ENCODE results near the gene GCAT. TPM values are rescaled to one million over a fixed set of nuclear protein-coding genes. Genes with fewer than 3 reads are reported as not detected.

The GCAT gene
- total RNA-seq, 2 experiments from 2014 or later: 10.9 to 11.7 TPM

DNA sequence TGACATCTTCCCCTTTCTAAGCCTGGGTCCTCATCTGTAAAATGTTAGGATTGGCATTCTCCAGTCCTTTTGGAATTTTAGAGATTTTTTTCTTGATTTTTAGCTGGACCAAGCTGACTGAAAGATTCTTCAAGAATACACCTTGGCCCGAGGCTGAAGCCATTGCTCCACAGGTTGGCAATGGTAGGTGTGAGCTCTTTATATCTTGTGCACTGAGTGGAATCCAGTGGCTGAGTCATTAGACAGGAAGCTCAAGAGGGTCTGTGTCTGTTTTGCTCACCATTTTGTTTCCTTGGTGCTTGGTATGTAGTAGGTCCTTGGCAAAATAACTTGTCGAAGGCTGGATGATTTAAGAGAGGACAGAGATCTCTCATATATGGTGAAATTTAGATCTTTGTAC, 47.7 kb downstream of the GCAT start:
- POLR2A ChIA-PET: interaction anchor here (0.6 to 0.7 kb wide), 2 partner anchors 11 to 26 kb away, joined by 3 to 4 read pairs; partner anchors contain the start of gene ANKRD54

DNA sequence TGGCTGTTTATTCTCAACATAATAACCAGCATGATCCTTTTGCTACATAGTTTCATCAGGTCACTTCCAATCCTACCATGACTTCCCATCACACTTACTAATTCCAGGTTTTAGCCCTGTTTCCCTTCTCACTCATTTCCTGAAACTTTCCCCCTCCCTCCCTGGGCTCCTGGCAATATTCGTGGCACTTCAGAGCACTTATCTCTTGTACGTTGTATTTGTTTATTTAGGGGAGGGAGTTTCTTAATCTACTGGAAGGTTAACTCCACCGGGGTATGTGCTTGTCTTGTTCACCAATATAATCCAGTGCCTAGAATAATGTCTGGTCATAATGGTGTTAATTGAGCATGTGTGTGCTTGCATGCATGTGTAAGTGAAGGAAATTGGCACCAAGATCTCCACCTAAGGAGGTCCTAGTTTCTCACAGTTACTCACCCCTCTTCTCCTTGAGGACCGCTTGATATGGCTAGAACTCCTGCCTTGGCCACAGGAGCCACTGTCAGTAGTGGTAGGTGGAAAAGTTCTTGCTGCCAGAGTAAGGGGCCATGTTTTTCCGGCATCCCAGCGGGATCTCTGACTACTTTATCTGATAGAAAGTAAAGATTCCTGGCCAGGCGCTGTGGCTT, 53.2 kb downstream of the GCAT start:
- POLR2A ChIA-PET: no interaction called here
- CTCF ChIA-PET: interaction anchor here (1.2 to 1.5 kb wide), 2 partner anchors 8 to 43 kb away, joined by 3 to 9 read pairs; no protein-coding TSS in a partner anchor

More for the DNA sequence above, 47.7 kb downstream of the GCAT start:
- CTCF ChIA-PET: interaction anchor here (0.6 to 2.9 kb wide), 3 partner anchors 9 to 350 kb away, joined by 3 to 11 read pairs (median 6); no protein-coding TSS in a partner anchor

DNA sequence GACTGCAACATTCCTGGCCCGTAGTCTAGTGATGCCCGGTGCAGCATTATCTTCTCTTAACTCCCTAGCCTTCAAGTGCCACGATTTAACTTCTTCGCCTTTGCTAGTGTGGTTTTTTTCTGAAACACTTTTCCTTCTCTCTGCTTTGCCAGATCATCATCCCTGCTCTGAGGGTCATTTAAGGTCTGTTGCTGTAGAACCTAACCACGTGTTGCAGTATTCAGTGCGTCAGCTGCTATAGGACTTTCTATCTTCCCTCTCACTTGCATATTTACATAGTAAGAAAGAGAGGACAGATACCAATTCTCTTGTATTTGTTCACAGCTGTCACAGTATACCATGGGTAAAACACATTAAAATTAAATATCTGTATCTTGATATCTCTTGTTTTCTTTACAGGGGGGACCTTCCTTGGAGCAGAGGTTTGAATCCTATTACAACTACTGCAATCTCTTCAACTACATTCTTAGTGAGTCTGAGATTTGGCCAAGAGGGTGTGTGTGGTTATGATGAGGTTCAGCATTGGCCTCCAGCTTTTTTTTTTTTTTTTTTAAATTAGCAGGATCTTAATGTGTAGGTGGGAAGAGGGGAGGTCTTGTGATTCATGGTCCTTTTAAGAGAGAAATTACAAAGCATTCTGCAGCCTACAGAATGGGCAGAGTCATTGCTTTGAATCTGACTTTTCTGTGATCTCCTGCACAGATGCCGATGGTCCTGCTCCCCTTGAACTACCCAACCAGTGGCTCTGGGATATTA, 55.0 kb downstream of the GCAT start:
- CTCF ChIA-PET: interaction anchor here (0.6 to 3.0 kb wide), 23 partner anchors 9 to 526 kb away, joined by 3 to 30 read pairs (median 4); partner anchors contain the start of genes ANKRD54, GCAT and MICALL1
- POLR2A ChIA-PET: interaction anchor here (0.6 to 1.2 kb wide), 5 partner anchors 14 to 243 kb away, joined by 3 read pairs; no protein-coding TSS in a partner anchor

DNA sequence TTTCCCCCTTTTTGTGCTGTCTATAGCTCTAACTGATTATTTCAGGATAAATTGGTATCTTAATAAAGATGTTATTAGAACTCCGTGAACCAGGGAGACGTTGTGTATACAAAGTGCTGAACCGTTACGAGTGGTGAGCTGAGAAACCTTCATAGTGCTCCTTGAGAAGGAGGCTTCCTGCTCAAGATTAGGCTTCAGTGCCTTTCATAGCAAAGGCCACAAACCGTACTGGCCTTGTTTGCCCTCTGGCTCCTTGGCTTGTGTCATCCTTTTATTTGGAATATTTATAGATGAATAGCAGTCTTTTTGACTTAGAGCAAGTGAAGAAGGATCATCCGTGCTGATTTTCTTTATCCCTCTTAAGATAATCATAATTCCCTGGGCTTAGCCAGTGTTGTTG, 57.8 kb downstream of the GCAT start:
- ChIA-PET POLR2A (no interaction called here), CTCF (interaction anchor here (1.5 kb wide), 1 partner anchor 31 kb away, joined by 3 read pairs; no protein-coding TSS in a partner anchor)

Other genes starting within 250 kb of the GCAT start
- gene CDC42EP1, start 247.5 kb upstream of the GCAT start, total RNA-seq: under 1 TPM; 0.36 to 0.73 TPM
- not detected for gene LGALS2, start 227.8 kb upstream of the GCAT start, total RNA-seq
- gene GGA1, start 199.1 kb upstream of the GCAT start, total RNA-seq: 10 to 100 TPM; 75.5 to 80.3 TPM
- 100 to 1,000 TPM; 102 to 105 TPM for gene SH3BP1, start 168.3 kb upstream of the GCAT start, total RNA-seq
- 10 to 100 TPM; 46.2 to 50.6 TPM for gene PDXP, start 149.2 kb upstream of the GCAT start, total RNA-seq
- gene LGALS1, start 132.3 kb upstream of the GCAT start, total RNA-seq: 100 to 1,000 TPM; 278 to 297 TPM
- 10 to 100 TPM; 50.5 to 54.6 TPM for gene NOL12, start 121.6 kb upstream of the GCAT start, total RNA-seq
- gene TRIOBP, start 110.9 kb upstream of the GCAT start, total RNA-seq: 10 to 100 TPM; 24.1 to 24.8 TPM
- not detected for gene GALR3, start 15.4 kb downstream of the GCAT start, total RNA-seq
- 10 to 100 TPM; 25.4 to 26.4 TPM for gene ANKRD54, start 36.4 kb downstream of the GCAT start, total RNA-seq
- gene EIF3L, start 41.5 kb downstream of the GCAT start, total RNA-seq: 100 to 1,000 TPM; 533 to 559 TPM
- gene MICALL1, start 98.4 kb downstream of the GCAT start, total RNA-seq: 10 to 100 TPM; 17.9 to 20.5 TPM
- gene C22orf23, start 145.7 kb downstream of the GCAT start, total RNA-seq: under 1 TPM in 1 of 2 experiments, not detected in 1; 0.27 TPM
- 100 to 1,000 TPM; 136 to 139 TPM for gene POLR2F, start 145.8 kb downstream of the GCAT start, total RNA-seq
- gene SOX10, start 176.6 kb downstream of the GCAT start, total RNA-seq: not detected
- gene PICK1, start 249.5 kb downstream of the GCAT start, total RNA-seq: 10 to 100 TPM; 18.2 to 19.5 TPM

Data from activated CD8-positive, alpha-beta memory T cell treated with anti-CD3 and anti-CD28 coated beads for 36 hours (primary cell).